Osteoblast (primary cell): Measurements from ENCODE around the gene ATP1A3. TPM values are rescaled to one million over a fixed set of nuclear protein-coding genes. Genes with fewer than 3 reads are reported as not detected.

Experiments
- DNase-seq: peaks from one replicate; pipeline ENCODE4 v3.0.0; 2011; ENCODE audit warnings: low spot score, mixed read lengths; ENCODE audit not compliant: insufficient read length; ENCODE audit errors: missing footprints
- H2AFZ ChIP-seq: 2 replicates; pipeline ENCODE4 v1.6.0; 2011; ENCODE audit warnings: mild to moderate bottlenecking, low read length
- H3K27ac ChIP-seq: 2 replicates; pipeline ENCODE4 v1.5.1; 2011; ENCODE audit warnings: mild to moderate bottlenecking, low read depth, low read length, moderate library complexity
- H3K27me3 ChIP-seq: 2 replicates; pipeline ENCODE4 v1.6.0; 2012; ENCODE audit warnings: mild to moderate bottlenecking, control low read depth, inconsistent platforms, low read length, moderate library complexity; ENCODE audit not compliant: insufficient read depth
- H3K36me3 ChIP-seq: 2 replicates; pipeline ENCODE4 v1.5.1; 2011; ENCODE audit warnings: mild to moderate bottlenecking, low read length, control low read depth, moderate library complexity; ENCODE audit not compliant: insufficient read depth
- H3K4me1 ChIP-seq: 2 replicates; pipeline ENCODE4 v1.5.1; 2011; ENCODE audit warnings: mild to moderate bottlenecking, low read length, control low read depth, moderate library complexity; ENCODE audit not compliant: insufficient read depth
- H3K4me2 ChIP-seq: 2 replicates; pipeline ENCODE4 v1.6.0; 2011; ENCODE audit warnings: mild to moderate bottlenecking, low read length; ENCODE audit not compliant: insufficient read depth
- H3K4me3 ChIP-seq: fragments of 200-600 bp; sonication (generic); 3 replicates; pipeline ENCODE4 v1.5.1; 2012; ENCODE audit warnings: mild to moderate bottlenecking, low read length, inconsistent platforms; ENCODE audit not compliant: insufficient read depth
- H3K79me2 ChIP-seq: 2 replicates; pipeline ENCODE4 v1.6.0; 2012; ENCODE audit warnings: mild to moderate bottlenecking, low read length, control low read depth, inconsistent platforms; ENCODE audit not compliant: insufficient read depth
- H3K9me3 ChIP-seq: 2 replicates; pipeline ENCODE4 v1.5.1; 2011; ENCODE audit warnings: low read depth, low read length, control low read depth
- H4K20me1 ChIP-seq: 2 replicates; pipeline ENCODE4 v1.6.0; 2012; ENCODE audit warnings: mild to moderate bottlenecking, low read length, control low read depth; ENCODE audit not compliant: insufficient read depth
- CTCF ChIP-seq: IDR thresholded peaks from 2 replicates; pipeline ENCODE4 v1.5.1; 2011; ENCODE audit warnings: mild to moderate bottlenecking, low read depth, low read length, moderate library complexity; ENCODE audit errors: extremely low read depth
- total RNA-seq: library from RNA; depleted of rRNA; stranded (reverse); fragments of >200 nt; gene quantifications from 2 replicates; pipeline ENCODE4 v1.2.3, GENCODE V29; 2012

The ATP1A3 gene
- total RNA-seq, 1 donor: under 0.01 TPM

DNA sequence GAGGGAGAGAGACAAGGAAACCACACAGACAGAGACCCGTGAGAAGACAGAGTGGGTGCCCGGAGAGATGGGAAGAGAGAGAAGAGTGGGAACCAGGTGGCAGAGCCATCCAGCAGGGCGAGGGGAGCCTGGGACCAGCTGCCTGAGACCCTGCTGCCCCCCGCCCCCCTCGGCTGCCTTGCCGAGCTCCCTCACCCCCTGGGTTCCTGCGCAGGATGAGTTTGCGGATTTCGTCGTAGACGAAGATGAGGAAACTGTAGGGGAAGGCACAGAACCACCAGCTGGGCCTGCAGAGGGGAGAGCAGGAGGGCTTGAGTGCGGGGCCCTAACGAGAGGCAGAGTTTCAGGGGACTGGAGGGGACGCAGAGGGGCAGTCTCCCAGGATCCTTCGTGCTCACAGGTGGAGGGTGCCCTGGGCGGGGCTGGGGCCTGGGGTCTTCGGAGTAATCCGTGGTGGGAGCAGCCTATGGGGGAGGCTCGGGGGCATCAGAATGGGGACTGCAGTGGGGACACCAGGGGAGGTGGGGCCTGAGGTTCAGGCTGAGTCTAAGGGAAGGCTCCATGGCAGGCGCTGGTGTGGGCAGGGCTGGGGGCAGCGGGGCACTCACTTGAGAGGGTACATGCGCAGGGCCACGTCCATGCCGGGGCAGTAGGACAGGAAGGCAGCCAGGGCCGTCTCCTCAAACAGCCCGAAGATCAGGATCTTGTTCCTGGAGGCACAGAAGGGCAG lies 26.8 kb downstream of the ATP1A3 start:
- no peak overlapping the region for H3K4me2 ChIP-seq
- no peaks in the 10 kb centered on the region for H4K20me1 ChIP-seq
- H3K9me3 ChIP-seq: no peaks in the 10 kb centered on the region
- no peaks in the 10 kb centered on the region for H3K36me3 ChIP-seq
- no peaks in the 10 kb centered on the region for H3K79me2 ChIP-seq
- peaks cover 6% of the 10 kb centered on the region for H3K27me3 ChIP-seq
- H2AFZ ChIP-seq: no peak overlapping the region
- DNase-seq: peak; percentile 48
- no peaks in the 10 kb centered on the region for H3K4me1 ChIP-seq
- no peak overlapping the region for H3K27ac ChIP-seq
- TF ChIP-seq CTCF: no peak
- no peak overlapping the region for H3K4me3 ChIP-seq

DNA sequence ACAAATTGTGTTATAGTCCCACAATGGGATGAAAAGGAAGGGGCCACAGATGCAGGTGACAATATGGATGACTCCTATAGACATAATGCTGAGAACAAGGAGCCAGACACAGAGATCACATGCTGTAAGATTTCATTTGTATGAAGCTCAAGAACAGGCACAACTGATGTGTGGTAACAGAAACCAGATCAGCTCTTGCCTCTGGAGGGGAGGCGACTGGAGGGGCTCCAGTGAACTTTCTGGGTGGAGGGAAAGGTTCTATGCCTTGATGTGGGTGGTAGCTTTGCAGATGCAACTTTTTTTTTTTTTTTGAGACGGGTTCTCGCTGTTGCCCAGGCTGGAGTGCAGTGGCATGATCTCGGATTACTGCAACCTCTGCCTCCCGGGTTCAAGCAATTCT lies 28.9 kb downstream of the ATP1A3 start:
- H3K4me3 ChIP-seq: no peak overlapping the region
- no peaks in the 10 kb centered on the region for H3K79me2 ChIP-seq
- no peak overlapping the region for H3K27ac ChIP-seq
- no peaks in the 10 kb centered on the region for H3K4me1 ChIP-seq
- no peak for DNase-seq
- no peaks in the 10 kb centered on the region for H3K9me3 ChIP-seq
- TF ChIP-seq CTCF: no peak
- no peak overlapping the region for H2AFZ ChIP-seq
- peaks cover 6% of the 10 kb centered on the region for H3K27me3 ChIP-seq
- H4K20me1 ChIP-seq: no peaks in the 10 kb centered on the region
- H3K36me3 ChIP-seq: no peaks in the 10 kb centered on the region
- H3K4me2 ChIP-seq: no peak overlapping the region

DNA sequence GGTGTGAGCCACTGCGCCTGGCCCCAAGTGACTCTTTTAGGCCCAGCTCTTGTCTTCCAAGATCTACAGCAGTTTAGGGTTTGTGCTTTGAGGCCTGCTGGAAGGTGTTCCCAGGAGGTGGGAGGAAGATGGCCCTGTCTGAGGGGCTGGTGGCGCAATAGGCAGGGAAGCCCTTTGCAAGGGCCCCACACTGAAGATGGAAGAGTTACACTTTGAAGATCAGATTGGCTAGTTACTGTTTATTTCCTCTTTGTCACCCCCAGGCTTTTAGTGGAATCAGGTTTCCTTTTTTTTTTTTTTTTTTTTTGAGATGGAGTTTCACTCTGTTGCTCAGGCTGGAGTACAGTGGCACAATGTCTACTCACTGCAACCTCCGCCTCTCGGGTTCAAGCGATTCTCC lies 33.1 kb downstream of the ATP1A3 start:
- TF ChIP-seq CTCF: no peak
- DNase-seq: no peak
- Histone ChIP-seq H3K36me3 (peaks cover 9% of the 10 kb centered on the region), H4K20me1 (peaks cover 15% of the 10 kb centered on the region), H2AFZ (no peak overlapping the region), H3K4me1 (peaks cover 9% of the 10 kb centered on the region), H3K9me3 (no peaks in the 10 kb centered on the region), H3K4me3 (no peak overlapping the region), H3K4me2 (no peak overlapping the region), H3K27me3 (no peaks in the 10 kb centered on the region), H3K27ac (no peak overlapping the region), H3K79me2 (peaks cover 7% of the 10 kb centered on the region)

DNA sequence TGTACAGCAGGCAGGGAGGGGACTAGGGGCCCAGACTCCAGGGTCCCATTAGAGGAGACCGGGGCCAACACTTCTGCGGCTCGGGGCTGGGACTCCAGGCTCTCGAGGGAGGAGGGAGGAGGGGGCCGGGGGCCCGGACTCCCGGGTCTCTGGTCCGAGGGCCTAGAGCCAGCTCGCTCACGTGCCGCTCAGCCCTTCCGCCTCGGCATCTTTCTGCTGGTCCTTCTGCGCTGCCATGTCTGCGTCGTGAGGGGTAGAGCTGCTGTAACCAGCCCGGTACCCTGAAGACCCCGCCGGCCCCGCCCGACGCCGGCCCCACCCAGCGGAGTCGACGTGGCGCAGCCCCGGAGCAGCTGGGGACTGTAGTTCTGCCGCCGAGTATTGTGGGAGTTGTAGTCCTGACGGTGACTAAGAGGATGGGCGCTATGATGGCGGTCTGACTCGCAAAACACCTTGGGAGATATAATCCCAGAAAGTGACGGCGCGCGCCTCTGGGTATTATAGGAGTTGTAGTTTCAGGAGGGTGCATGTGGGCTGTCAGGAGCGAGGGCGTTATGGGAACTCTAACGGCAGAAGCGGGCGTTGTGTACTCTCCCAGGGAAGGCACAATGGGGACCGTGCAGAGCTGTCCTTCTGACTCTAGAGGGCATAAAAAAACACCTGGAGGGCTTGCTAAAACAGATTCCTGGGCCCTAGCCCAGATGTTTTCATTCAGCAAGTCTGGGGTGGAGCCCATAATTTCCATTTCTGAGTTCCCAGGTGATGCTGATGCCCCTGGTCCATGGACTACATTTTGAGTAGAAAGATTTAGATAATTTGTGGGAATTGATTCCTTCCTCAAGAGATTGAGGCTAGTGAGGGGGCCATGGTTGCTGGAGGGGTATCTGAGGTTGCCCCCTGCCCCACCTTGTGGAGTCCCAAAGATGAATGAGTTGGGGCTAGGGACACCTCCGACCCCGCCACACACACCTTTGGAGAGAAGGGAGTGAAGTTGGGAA lies 34.7 kb downstream of the ATP1A3 start, which contains the start of gene RABAC1:
Gene RABAC1, minus strand, starts transcription at position 266 of the 998 bp plus-strand sequence. Its CDS starts 29 bp downstream, at position 237.
- DNase-seq: peak; percentile 99
- H3K27me3 ChIP-seq: no peaks in the 10 kb centered on the region
- H2AFZ ChIP-seq: peak within 1 kb of the TSS; percentile 93
- peaks cover 7% of the 10 kb centered on the region for H3K79me2 ChIP-seq
- TF ChIP-seq CTCF: no peak
- H4K20me1 ChIP-seq: peaks cover 15% of the 10 kb centered on the region
- peak within 1 kb of the TSS; percentile 94 for H3K4me3 ChIP-seq
- H3K36me3 ChIP-seq: peaks cover 14% of the 10 kb centered on the region
- no peaks in the 10 kb centered on the region for H3K9me3 ChIP-seq
- peak within 1 kb of the TSS; percentile 89 for H3K4me2 ChIP-seq
- H3K4me1 ChIP-seq: peaks cover 9% of the 10 kb centered on the region
- H3K27ac ChIP-seq: peak within 1 kb of the TSS; percentile 94
